A673 (cell line): ENCODE measurements around the gene MBLAC1. TPM values are rescaled to one million over a fixed set of nuclear protein-coding genes. Genes with fewer than 3 reads are reported as not detected.
A peak's percentile ranks its signal among the peaks of the same experiment; 100 is the strongest.

Source experiments
- BruUV-seq: library from RNA; stranded (reverse); fragments of 400-500 nt; replicated peaks from 2 replicates; lab custom pipeline; 2021; lab: Mats Ljungman, UMichigan
- CTCF ChIA-PET: fragments of 300-600 bp; sonication (Branson Sonifier 250); formaldehyde crosslinking; loops from one replicate; lab custom pipeline; 2022; ENCODE audit warnings: antibody characterized with exemption; lab: Charles Lee
- POLR2A ChIA-PET: fragments of 300-600 bp; sonication (Branson Sonifier 250); formaldehyde crosslinking; loops from one replicate; lab custom pipeline; 2022; ENCODE audit warnings: antibody characterized with exemption; ENCODE audit not compliant: low non-redundant PET; lab: Charles Lee
- DNase-seq: peaks from one replicate; pipeline ENCODE4 v3.0.0-alpha.2; 2015; ENCODE audit warnings: low spot score
- H3K27ac ChIP-seq: fragments of 200-600 bp; sonication (generic); 2 replicates; pipeline ENCODE4 v1.5.1; 2016; ENCODE audit warnings: mixed run types, low read depth, mild to moderate bottlenecking, mixed read lengths, antibody characterized with exemption, low read length; ENCODE audit not compliant: poor library complexity, severe bottlenecking
- H3K27me3 ChIP-seq: fragments of 200-600 bp; sonication (generic); replicated peaks from 2 replicates; pipeline ENCODE4 v1.6.1; 2017; ENCODE audit warnings: mixed run types, low read depth, mild to moderate bottlenecking, mixed read lengths, antibody characterized with exemption, low read length; ENCODE audit not compliant: insufficient read depth, poor library complexity
- H3K36me3 ChIP-seq: fragments of 200-600 bp; sonication (generic); 2 replicates; pipeline ENCODE4 v1.6.1; 2016; ENCODE audit warnings: mixed run types, mild to moderate bottlenecking, mixed read lengths, antibody characterized with exemption, low read length; ENCODE audit not compliant: insufficient read depth, poor library complexity, severe bottlenecking
- H3K4me1 ChIP-seq: fragments of 200-600 bp; sonication (generic); 2 replicates; pipeline ENCODE4 v1.6.1; 2017; ENCODE audit warnings: mixed run types, mild to moderate bottlenecking, mixed read lengths, antibody characterized with exemption, low read length; ENCODE audit not compliant: insufficient read depth, poor library complexity, severe bottlenecking
- H3K4me3 ChIP-seq: fragments of 200-600 bp; sonication (generic); 2 replicates; pipeline ENCODE4 v1.5.1; 2016; ENCODE audit warnings: low read depth, mixed run types, mild to moderate bottlenecking, mixed read lengths, low read length; ENCODE audit not compliant: poor library complexity, severe bottlenecking
- H3K9me3 ChIP-seq: fragments of 200-600 bp; sonication (generic); 2 replicates; pipeline ENCODE4 v1.6.1; 2016; ENCODE audit warnings: mixed run types, low read depth, mild to moderate bottlenecking, mixed read lengths, antibody characterized with exemption, low read length; ENCODE audit not compliant: poor library complexity, severe bottlenecking
- EZH2 ChIP-seq: fragments of 200-600 bp; sonication (generic); IDR thresholded peaks from 2 replicates; pipeline ENCODE4 v1.6.1; 2017; ENCODE audit warnings: borderline replicate concordance, low read depth, mild to moderate bottlenecking, mixed read lengths, antibody characterized with exemption, low read length; ENCODE audit not compliant: poor library complexity, severe bottlenecking
- intact Hi-C: fragments of 100-400 bp; cut with micrococcal nuclease; formaldehyde crosslinking; loops from one replicate; pipeline ENCODE4 v1.10.0; 2022; ENCODE audit not compliant: unreplicated experiment
- total RNA-seq: library from RNA; stranded (reverse); gene quantifications from 2 replicates; pipeline ENCODE4 v1.2.3, GENCODE V29; 2021
- TF ChIP-seq, protein P1 (sequence below): fragments of 300-800, 200-600 bp; sonication (generic); conservative IDR thresholded peaks from 2 replicates; pipeline ENCODE4 v1.5.1; 2017; ENCODE audit warnings: low read depth, mild to moderate bottlenecking, antibody characterized with exemption, low read length, moderate library complexity, mixed read lengths

MBLAC1 gene
- total RNA-seq, 1 experiment from 2014 or later: 3.1 TPM

- peak overlapping the region; percentile 89 for H3K4me3 ChIP-seq
- H3K9me3 ChIP-seq: no peaks in the 10 kb centered on the region
- peaks cover 25% of the 10 kb centered on the region for H3K36me3 ChIP-seq
- TF ChIP-seq, protein P1, sequence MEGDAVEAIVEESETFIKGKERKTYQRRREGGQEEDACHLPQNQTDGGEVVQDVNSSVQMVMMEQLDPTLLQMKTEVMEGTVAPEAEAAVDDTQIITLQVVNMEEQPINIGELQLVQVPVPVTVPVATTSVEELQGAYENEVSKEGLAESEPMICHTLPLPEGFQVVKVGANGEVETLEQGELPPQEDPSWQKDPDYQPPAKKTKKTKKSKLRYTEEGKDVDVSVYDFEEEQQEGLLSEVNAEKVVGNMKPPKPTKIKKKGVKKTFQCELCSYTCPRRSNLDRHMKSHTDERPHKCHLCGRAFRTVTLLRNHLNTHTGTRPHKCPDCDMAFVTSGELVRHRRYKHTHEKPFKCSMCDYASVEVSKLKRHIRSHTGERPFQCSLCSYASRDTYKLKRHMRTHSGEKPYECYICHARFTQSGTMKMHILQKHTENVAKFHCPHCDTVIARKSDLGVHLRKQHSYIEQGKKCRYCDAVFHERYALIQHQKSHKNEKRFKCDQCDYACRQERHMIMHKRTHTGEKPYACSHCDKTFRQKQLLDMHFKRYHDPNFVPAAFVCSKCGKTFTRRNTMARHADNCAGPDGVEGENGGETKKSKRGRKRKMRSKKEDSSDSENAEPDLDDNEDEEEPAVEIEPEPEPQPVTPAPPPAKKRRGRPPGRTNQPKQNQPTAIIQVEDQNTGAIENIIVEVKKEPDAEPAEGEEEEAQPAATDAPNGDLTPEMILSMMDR: no peak
- TF ChIP-seq EZH2: no peak
- intact Hi-C loops: no loop called here
- H3K27ac ChIP-seq: no peak overlapping the region
- H3K4me1 ChIP-seq: peaks cover 20% of the 10 kb centered on the region
- no TSS peak for BruUV-seq
- CTCF ChIA-PET: no interaction called here
- no peaks in the 10 kb centered on the region for H3K27me3 ChIP-seq
- no peak for DNase-seq
- POLR2A ChIA-PET: no interaction called here
Observed at GRCh38 chr7:100157069-100157333, 30.2 kb downstream of the MBLAC1 start.

DNA sequence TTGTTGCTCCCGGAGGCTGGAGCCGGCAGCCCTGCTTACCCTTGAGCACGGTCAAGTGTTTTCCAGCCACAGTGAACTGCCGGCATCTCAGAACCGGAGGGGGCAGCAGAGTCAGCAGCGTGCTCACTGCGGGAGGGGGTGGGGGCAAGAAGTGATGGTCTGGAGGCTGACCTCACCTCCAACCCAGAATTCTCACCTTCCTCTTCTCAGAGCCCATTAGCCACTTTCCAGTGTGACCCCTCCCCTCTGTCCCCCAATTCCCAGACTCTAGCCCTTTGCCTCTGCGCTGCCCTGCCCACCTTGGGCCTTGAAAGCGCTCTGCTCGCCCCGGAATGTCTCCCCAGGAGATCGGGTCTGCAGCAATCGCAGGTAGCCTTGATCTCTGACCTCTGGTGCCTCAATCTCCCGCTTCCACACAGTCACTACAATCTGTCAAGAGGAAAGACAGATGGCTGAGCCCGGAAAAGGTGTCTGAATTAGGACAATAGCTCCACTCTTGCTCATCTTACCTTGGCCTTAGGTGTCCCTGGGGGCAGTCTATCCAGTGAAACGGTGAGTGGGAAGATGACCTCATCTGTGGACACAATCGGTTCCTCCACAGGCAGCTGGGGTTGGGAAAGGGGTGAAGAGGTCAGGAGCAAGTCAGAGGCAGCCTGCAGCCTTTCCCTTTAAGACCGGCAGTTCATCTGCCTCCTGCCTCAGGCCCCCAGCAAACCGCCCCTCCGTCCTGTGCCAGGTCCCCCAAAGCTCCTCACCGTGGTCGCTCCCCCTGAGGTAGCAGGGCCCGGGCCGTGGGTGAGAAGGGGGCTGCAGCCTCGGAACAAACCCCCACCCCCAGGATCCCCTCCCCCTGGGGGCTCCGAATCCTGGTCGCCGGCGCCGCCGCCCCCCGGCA is 30.8 kb downstream of the MBLAC1 start:
- peak overlapping the region; percentile 89 for H3K4me3 ChIP-seq
- H3K4me1 ChIP-seq: peaks cover 20% of the 10 kb centered on the region
- H3K27ac ChIP-seq: peak overlapping the region; percentile 85
- no peaks in the 10 kb centered on the region for H3K27me3 ChIP-seq
- ChIA-PET POLR2A (no interaction called here), CTCF (interaction anchor here (0.6 kb wide), 1 partner anchor 9 kb away, joined by 3 read pairs; the partner anchor contains the start of gene LAMTOR4)
- peaks cover 25% of the 10 kb centered on the region for H3K36me3 ChIP-seq
- TF ChIP-seq EZH2: no peak
- TF ChIP-seq, protein P1: no peak
- intact Hi-C loops: loop anchor here (1.0 kb wide), 1 partner anchor 9 kb away; the partner anchor contains the start of gene LAMTOR4
- BruUV-seq: TSS peak; percentile 28
- H3K9me3 ChIP-seq: no peaks in the 10 kb centered on the region
- no peak for DNase-seq

- peaks cover 15% of the 10 kb centered on the region for H3K4me1 ChIP-seq
- POLR2A ChIA-PET: interaction anchor here (0.7 kb wide), 1 partner anchor 57 kb away, joined by 9 read pairs; no protein-coding TSS in a partner anchor
- CTCF ChIA-PET: interaction anchor here (0.5 to 0.6 kb wide), 3 partner anchors 10 to 45 kb away, joined by 3 to 9 read pairs (median 4); partner anchors contain the start of gene LAMTOR4
- peaks cover 25% of the 10 kb centered on the region for H3K36me3 ChIP-seq
- no peaks in the 10 kb centered on the region for H3K27me3 ChIP-seq
- TF ChIP-seq, protein P1: no peak
- TF ChIP-seq EZH2: no peak
- peak within 1 kb of the TSS; percentile 85 for H3K27ac ChIP-seq
- H3K4me3 ChIP-seq: peak within 1 kb of the TSS; percentile 89
- no TSS peak for BruUV-seq
- H3K9me3 ChIP-seq: no peaks in the 10 kb centered on the region
- peak; percentile 92 for DNase-seq
- intact Hi-C loops: loop anchor here (1.0 kb wide), 1 partner anchor 10 kb away; the partner anchor contains the start of gene LAMTOR4
Observed at GRCh38 chr7:100158229-100159098, 31.7 kb downstream of the MBLAC1 start, which contains the start of gene TRAPPC14. TSS of gene TRAPPC14 (minus strand) at chr7:100158723. CDS start at chr7:100158499, 224 bp downstream.
